Breast epithelium (tissue), 3 donors: ENCODE measurements around the gene HSD17B10.

ENCODE experiments used
- POLR2A ChIP-seq: fragments of 450-650 bp; IDR thresholded peaks from one replicate; pipeline ENCODE4 v1.6.1; 2016; ENCODE audit warnings: antibody characterized with exemption, mild to moderate bottlenecking, moderate library complexity
- POLR2AphosphoS5 ChIP-seq, 3 donors: sonication (generic); formaldehyde crosslinking; IDR thresholded peaks; one replicate each; pipeline ENCODE4 v1.6.1; 2017; ENCODE audit warnings: antibody characterized with exemption in 3 of 3
- TF ChIP-seq, protein P1 (sequence below), 3 donors: fragments of 450-650 bp; IDR thresholded peaks; one replicate each; pipeline ENCODE4 v1.5.1; 2016 to 2017; ENCODE audit warnings: antibody characterized with exemption in 3 of 3, mild to moderate bottlenecking in 3 of 3, moderate library complexity in 3 of 3

DNA sequence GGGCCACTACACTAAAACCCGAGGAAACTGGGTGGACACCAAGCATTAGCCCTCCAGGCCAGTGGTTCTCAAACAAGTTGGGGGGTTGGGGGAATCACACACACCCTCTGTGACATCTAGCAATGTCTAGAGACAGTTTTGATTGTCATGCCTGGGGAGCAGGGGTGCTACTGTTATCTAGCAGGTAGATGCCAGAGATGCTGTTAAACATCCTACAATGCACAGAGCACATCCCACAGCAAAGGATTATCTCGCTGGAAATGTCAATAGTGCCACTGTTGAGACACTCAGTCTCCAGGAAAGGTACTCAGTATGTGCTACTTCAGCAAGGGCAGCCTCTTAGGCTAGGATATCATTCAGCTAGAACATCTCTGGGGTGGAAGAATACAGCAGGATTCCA is 13.0 kb downstream of the HSD17B10 start:
- TF ChIP-seq, protein P1, sequence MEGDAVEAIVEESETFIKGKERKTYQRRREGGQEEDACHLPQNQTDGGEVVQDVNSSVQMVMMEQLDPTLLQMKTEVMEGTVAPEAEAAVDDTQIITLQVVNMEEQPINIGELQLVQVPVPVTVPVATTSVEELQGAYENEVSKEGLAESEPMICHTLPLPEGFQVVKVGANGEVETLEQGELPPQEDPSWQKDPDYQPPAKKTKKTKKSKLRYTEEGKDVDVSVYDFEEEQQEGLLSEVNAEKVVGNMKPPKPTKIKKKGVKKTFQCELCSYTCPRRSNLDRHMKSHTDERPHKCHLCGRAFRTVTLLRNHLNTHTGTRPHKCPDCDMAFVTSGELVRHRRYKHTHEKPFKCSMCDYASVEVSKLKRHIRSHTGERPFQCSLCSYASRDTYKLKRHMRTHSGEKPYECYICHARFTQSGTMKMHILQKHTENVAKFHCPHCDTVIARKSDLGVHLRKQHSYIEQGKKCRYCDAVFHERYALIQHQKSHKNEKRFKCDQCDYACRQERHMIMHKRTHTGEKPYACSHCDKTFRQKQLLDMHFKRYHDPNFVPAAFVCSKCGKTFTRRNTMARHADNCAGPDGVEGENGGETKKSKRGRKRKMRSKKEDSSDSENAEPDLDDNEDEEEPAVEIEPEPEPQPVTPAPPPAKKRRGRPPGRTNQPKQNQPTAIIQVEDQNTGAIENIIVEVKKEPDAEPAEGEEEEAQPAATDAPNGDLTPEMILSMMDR (IDR thresholded peaks at IDR 0.05): no peak
- TF ChIP-seq POLR2A (no peak), POLR2AphosphoS5 (IDR thresholded peaks at IDR 0.05) (no peak)
